Kasumi-1 (cell line): Measurements from ENCODE around the gene KRT80.
"Not testable (repeated sequence)": the region's sequence is repeated elsewhere in the genome, so short reads cannot be mapped to it uniquely, and the experiment has no call there.

Experiments
- DNase-seq, 2 experiments: peaks; one replicate each; lab custom pipeline; 2025; lab: John Stamatoyannopoulos, UW

The KRT80 gene

DNA sequence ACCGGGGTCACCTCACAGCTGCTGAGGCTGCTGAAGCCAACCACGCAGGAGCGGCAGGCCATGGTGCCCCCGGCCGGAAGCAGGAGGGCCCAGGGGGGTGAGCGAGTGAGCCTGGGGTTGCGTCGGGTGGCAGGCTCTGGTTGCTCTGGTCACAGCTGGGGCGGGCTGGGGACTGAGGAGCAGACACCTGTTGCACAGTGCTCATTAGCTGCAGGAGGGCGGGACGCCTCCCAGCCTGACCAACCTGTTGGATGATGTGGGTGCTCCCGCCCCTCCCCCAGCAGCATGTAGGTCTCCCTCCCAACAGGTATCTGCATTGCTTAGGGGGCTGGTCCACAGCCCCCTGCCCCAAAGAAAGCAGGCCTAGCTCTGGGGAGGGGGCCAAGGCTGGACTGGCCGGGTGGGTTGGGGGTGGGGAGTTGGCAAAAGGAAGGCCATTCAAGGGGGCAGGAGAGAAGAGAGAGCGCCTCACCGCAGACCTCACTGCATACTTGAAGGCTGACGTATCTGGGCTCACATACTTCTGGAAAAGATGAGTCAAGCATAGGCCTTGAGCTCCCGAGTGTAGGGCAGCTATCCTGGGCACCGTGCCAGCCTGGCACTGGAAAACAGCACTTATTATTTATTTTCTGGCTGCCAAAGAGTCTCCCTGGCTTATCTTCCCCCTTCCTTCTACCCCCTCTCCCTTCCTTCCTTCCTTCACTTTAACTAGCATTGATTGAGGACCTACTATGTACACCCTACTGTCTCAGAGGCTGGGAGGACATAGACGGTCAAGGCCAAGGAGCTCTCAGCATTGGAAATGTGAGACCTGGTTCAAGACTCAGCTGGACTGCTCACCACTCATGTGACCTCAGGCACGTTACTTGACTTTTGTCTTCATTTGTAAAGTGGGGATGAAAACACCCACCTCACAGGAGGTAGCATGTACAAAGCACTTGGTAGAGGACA, at the start of gene KRT80:
TSS of gene KRT80 (minus strand) at position 174 of the 951 bp plus-strand sequence. CDS start at position 62, 112 bp downstream.
- peak; percentile 9 to 26 for DNase-seq

DNA sequence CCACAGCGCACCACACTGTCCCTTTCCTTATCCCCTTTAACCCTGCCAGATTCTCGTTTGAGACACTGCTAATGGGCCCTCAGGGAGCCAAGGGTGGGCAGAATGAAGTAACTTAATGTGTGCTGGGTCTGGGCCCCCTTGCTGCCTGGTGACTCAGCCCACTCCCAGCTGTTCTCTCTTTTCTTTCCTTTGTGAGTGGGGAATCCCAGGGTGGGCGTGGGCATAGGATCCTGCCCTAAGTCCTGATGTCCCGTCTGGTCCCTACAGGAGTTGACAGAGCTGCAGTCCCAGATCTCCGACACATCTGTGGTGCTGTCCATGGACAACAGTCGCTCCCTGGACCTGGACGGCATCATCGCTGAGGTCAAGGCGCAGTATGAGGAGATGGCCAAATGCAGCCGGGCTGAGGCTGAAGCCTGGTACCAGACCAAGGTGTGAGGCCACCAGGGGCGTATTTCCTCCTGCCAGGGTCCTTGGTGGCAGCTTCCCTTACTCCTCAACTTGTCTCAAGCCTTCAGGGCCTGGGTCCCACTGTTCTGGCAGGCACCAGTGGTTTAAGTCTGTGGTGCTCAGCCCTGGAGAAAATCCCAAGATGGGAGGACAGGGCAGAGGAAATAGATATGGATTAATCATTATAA, 49.5 kb upstream of the KRT80 start:
- no peak for DNase-seq

DNA sequence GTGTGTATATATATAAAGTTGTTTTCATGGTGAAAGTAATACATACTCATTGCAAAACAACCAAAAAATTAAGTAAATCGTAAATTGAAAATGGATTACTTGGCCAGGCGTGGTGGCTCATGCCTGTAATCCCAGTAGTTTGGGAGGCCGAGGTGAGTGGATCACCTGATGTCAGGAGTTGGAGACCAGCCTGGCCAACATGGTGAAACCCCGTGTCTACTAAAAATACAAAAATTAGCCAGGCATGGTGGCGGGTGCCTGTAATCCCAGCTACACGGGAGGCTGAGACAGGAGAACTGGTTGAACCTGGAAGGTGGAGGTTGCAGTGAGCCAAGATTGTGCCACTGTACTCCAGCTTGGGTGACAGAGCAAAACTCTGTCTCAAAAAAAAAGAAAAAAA, 48.4 kb upstream of the KRT80 start:
- DNase-seq = not testable (repeated sequence)

DNA sequence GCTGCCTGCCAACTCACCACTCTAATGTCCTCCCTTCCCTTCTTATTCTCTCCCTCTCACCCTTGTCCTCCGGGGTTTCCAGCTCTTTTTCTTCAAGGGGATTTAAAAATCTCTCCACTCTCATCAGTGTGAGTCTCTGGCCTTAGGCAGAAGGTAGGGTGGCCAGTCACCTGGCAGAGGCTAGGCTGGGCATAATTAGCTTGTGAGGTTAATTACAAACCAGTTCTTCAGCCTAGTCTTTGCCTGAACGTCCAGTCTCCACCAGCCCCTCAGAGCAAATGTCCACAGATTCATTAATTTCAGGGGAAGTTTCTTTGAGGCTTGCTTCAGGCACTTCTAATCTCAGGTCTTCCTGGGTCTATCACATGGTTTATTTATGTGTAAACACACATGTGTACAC, 48.0 kb upstream of the KRT80 start:
- no peak for DNase-seq

DNA sequence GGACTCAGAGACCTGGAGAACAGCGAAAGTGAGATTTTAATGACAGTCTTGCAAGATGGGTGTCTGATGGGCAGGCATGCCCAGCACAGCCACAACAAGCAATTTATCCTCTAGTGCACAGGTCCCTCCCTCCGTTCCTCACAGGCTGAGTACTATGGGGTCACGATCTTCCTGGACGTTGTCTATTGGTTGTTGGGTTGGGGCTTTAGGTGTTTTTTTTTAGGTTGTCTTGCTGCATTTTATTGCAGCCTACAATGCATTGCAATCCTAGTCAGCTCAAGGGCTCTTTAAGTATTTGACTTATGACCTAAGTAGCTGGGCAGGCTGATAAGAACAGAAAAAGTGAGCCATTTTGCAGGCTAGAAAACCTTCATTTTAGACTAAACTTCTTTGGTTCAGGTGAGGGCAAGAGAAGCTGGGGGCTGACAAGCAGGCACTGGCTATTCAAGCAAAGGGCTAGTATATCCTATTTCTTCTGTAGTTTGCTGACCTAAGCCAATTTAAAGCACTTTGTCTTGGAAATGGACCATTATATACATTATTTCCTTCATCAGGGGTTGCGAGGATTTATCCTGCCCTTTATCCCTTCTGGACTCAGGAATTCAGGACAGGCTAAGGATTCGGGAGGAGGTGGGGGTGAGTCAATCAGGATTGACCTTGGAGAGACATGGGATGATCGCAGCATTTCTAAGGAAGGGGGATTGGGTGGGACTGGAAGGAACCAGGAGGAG, 47.3 kb upstream of the KRT80 start:
- no peak for DNase-seq

DNA sequence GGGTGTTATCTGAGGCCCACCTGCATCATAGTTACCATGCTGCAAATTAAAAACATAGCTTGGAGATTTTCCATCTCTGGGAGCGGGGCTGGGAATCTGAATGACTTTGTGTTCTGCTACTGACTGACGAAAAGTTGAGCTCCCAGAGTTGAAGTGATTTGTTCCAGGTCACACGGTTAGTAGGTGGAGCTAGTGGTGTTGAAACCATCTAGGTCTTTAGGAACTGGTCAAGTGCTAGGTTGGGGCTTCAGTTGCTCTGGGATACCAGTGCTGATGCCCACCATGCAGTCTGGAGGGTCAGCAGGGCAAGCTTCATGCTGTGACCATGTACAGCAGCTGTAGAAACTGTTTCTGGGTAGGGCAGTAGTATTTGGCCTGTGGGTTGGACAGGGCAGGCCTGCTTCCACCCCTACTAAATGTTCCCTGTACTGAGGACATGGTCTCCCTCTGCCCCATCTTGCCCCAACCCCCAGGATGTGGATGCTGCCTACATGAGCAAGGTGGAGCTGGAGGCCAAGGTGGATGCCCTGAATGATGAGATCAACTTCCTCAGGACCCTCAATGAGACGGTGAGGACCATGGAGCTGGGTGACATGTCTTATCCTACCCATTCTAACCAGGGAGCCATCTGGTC, 46.5 kb upstream of the KRT80 start:
- no peak for DNase-seq

DNA sequence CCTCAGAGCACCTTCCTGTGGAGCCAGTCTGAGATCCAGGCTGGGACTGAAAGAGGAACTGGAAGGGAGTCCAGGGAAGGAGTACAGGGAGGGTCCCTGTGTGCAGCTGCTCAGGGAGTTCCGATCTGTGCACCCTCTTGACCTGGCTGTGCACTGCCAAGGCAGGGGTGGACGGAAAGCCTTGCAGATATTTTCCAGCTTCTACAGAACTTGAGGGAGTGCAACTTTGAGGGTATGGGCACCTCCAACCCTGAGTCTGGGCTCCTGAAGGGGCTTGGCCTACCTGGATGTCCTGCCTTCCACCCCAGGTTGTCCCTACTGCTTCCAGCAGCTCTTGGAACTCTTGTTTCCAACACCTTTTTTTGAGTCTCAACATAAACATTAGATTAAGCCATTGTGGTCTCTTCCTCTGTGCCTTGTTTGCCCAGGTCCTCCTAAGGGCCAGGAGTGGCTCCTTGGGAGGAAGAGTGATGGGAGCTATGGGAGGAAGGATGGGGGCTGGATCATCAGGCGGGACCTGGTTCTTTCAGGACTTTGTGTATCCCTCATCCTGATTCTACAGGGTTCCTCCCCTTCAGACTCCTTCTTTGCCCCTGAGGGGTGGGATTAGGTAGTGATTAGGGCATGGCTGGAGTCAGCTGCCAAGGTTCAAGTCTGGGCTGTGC, 44.7 kb upstream of the KRT80 start:
- DNase-seq = no peak

DNA sequence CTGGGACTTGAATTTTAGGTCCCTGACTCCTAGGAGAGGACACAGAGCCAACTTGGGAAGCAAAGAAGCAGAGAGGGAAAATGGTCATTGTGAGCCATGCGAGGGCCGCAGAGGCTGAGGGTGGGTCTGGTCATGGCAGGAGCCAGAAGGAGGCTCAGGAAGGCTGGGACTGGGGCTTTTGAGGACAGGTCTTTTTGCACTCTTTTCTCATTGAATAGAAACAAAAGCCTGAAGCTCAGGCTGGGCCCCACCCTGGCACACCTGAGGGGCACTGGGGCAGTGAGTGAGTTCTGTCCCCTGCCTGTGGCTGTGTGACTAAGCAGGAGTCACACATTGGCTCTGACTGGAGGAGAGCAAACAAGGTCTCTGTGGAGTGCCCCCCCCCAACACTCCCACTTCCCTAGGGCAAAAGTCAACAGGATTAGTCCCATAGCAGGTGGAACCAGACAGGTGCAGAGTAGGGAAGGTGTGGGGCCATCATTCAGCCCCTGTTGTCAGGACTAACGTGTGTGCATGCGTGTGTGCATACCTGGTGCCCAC, 44.1 kb upstream of the KRT80 start:
- no peak for DNase-seq

DNA sequence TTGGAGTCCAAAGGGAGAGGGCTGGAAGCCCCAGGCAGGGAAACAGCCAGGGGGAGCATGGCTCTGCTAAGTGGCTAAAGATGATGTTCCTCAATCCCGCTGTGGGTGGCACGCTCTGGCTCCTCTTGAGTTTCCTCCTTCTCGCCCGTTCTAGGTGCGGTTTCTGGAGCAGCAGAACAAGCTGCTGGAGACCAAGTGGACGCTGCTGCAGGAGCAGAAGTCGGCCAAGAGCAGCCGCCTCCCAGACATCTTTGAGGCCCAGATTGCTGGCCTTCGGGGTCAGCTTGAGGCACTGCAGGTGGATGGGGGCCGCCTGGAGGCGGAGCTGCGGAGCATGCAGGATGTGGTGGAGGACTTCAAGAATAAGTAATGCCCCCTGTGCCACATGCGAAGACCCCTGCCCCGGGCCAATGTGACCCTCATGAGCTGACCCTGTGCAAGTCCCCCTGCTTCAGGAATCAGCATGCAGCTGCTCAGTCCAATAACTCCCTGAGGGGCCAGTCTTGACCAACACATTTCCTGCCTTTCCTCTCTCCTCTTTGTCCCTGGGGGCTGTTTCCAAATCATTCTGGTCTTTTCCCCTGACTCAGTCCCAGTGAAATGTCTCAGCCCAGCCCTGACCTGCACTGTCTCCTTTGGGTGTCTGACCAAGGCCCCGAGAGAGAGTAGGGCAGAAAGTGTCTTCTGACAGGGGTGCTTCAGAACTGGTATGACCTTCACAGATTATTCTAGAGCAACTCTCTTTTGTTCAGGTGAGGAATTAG, 43.4 kb upstream of the KRT80 start:
- no peak for DNase-seq

DNA sequence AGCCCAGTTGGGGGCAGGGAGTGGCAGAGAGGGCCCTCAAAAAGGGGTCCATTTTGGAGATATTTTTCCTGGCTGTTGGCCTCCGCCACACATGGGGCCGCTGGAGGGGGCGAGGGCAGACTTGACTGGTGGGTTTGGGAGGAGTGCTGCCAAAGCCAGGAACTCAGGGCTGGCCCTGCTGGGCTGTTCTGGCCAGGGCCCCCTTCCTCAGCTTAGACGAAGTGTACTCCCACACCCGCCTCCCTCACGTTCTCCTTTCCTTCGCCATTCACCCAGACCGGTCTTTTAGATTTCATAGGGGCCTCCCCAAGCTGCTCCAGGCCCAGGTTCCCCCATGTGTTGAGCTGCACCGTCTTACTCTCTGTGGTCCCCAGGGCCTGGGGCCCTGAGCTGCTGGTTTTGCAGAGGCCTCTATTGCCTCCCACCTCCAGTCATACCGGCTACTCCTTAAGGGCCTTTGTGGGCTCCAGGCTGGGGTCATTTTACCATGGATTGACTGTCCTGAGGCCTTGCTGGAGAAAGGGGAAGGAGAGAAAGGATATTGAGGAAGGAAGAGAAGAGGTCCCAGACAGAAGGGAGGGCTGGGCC, 42.5 kb upstream of the KRT80 start:
- no peak for DNase-seq

DNA sequence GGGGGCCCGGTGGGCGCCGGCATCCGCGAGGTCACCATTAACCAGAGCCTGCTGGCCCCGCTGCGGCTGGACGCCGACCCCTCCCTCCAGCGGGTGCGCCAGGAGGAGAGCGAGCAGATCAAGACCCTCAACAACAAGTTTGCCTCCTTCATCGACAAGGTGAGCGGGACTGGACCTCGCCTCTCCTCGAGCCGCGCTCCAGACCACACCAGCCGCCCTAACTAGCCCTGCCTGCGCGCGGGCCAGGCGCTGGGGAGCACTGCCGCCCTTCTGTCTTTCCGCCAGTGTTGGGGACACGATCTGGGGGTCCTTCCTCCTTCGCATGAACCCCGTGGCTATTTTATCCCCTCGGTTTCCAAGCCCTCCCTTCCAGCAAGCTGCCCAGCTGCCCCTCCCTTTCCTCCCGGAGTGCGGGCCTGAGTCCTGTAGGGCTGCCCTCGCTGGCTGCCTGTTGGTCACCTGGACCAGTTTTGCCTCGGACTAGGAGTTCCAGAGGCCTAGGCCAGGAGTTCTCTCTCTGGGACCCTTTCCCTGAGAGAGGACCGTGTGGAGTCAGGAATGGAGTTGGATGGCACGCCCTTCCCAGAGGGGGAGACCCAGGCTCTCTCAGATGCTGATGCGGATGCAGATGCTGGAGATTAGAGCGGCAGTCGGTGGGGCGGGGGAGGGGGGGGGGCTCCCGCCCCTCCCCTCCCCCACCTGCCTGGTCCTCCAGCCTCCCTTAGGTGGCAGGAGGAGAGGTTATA, 41.8 kb upstream of the KRT80 start:
- DNase-seq = no peak

DNA sequence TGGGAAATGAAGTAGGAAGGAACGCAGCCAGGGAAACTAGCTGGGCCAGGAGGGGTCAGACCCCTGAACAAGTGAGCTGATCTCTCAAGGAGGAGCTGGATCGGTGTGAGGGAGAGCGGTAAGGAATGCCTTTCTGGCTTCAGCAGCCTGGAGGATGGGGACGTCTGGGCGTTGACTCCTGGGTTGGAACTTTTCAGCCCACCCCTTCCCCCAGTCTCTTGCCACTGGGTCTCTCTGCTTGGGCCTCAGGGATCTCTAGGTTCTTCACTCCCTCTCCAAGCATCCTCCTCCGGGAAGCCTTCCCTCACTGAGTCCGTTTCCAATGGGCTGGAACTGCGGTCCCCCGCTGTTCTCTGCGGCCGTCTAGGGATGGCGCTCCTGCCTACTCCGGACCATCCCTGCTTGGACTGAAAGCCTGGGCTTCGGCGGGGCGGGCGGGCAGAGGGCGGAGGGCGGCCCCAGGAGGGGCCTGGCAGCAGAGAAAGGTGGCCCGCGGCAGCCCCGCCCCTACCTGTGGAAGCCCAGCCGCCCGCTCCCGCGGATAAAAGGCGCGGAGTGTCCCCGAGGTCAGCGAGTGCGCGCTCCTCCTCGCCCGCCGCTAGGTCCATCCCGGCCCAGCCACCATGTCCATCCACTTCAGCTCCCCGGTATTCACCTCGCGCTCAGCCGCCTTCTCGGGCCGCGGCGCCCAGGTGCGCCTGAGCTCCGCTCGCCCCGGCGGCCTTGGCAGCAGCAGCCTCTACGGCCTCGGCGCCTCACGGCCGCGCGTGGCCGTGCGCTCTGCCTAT, 41.1 kb upstream of the KRT80 start, which contains the start of gene KRT7:
TSS of gene KRT7 (plus strand) at position 570 of the 788 bp plus-strand sequence. CDS start at position 624, 54 bp downstream.
- no peak for DNase-seq

DNA sequence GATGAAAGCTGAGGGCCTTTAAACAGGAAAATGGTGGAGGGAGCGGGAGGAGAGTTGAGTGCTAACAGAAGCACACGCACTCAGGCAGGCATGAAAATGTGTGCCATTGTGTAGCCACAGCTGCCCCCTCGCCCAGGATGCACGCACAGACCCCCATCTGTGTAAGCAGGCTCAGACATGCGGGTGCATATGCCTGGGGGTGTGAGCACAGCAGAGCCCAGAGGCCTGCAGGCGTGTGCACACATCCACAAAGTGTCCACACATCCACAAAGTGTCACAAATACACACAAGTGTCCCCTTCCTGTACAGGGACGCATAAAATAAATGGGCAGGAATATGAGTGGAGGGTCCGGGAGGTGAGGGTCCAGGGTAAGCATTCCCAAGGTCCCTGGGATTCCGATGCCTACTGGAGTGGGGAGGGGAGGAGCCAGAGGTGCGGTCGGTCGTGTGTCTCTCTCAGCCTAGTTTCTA, 40.4 kb upstream of the KRT80 start:
- no peak for DNase-seq

DNA sequence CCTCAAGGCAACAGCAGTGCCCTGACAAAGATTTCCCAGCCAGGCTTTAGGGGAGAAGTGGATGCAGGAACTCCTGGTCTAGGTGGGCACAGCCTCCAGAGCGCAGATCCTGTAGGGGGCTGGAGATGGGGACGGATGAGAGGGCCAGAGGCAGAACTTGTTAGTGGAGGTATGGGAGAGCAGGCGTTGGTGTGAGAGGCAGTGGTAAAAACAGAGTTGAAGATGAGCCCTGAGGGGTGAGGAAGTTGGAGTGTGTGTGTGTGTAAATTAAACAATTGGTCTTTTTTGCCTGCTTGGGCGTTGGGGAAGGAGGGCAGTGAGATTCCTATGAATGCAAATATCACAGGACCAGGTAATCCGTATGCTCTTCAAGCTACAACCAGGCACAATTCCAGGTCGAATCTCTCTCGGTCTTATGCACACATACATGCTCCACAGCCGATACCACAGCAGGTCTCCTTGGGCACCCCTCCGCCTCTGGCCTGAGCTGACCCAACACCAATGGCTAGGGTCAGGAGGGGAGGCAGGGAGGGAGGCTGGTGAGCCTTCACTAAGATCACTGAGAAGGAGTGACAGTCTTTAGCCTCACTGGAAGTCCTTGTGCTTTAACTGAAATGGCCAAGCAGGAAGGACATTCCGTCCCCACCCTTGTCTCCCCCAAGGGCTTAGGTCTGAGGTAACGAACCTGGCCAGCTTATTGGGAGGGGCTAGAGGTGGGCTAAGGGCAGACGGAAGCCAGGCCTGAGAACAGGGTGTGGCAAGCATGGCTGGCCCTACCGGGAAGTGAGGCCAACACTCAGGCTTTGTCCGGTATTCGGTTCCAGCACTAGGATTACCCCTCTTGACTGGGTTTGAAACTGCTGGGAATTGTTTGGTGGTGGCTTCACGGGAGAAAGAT, 39.7 kb upstream of the KRT80 start:
- no peak for DNase-seq

DNA sequence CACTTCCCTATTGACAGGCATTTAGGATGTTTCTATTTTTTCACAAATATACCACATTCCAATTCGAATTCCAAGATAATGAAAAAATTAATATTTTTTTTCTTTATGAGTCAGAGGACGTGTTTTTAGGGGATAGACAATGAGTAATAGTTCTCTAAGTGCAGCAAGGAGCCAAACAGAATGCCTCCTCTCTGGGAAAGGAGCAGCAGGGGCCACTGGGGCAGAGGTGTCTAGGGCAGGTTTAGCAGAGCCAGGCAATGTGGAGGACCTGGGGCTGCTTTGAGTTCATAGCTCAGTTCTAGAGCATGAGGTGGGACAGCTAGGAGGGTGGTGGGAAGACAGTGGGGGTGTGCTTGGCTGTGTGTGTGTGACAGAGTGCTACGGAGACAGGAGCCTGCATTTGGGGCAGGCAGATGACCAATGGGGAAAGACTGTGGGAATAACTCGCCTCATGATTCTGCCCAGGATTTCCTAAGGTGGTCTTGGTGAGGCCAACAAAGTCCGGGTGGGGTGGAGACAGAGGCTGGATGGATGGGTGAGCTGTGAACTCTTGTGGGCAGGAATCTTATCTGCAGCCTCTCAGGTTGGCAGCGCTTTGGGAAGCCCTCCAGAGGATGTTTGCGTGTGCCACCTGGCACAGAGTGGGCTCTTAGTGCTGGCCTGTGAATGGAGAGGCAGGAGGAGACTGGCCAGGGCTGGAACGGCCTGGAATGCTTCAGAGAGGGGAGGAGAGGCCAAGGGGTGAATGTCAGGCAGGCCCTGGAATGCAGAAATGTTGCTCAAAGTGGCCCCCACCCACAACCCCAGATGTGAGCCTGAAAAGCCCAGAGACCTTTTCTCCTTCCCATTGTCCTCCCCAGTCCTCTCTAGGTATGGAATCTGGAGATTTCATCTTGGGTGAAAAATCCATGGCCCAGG, 38.8 kb upstream of the KRT80 start:
- no peak for DNase-seq

DNA sequence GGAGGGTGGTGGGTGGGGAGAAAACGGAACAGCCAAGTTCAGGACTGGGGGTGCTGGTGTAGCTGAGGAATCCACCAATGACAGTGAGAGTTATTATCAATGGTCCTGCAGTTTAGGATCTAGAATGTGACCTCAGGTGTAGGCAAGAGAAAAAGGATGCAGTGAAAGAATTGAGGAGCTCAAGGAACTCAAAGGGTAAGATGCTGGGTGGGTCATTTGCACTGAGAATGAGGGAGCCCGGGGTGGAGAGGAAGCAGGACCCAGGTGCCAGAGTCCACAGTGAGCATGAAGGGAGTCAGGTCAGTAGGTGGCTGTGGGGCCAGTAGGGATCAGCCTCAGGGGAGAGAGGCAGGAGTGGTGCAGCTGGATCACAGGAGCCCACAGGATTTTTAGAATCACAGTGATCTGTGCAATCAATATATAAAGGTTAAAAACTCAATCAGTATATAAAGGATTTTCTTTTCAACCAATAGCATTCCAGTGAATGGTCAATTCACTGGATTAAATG, 38.1 kb upstream of the KRT80 start:
- no peak for DNase-seq
